ENCODE measurements around the gene SNORC.
"Not testable (repeated sequence)": the region's sequence is repeated elsewhere in the genome, so short reads cannot be mapped to it uniquely, and the experiment has no call there.

- TF ChIP-seq EZH2 (IDR thresholded peaks at IDR 0.05; ENCODE audit: insufficient read depth, poor library complexity, severe bottlenecking); EZH2phosphoT487 (IDR thresholded peaks at IDR 0.05; ENCODE audit: insufficient read depth, low read depth): not testable (repeated sequence)
Observed at GRCh38 chr2:232907718-232908085, 37.6 kb downstream of the SNORC start.

All from GM23248 (cell line).